Stomach smooth muscle (tissue), 2 donors: ENCODE measurements around the gene RPUSD1.
"Not testable (repeated sequence)": the region's sequence is repeated elsewhere in the genome, so short reads cannot be mapped to it uniquely, and the experiment has no call there.

Experiments
- H3K27ac ChIP-seq: one replicate; pipeline ENCODE4 v1.7.0; 2013; ENCODE audit warnings: mild to moderate bottlenecking, low read length, inconsistent platforms
- H3K27me3 ChIP-seq, 2 donors: one replicate each; pipeline ENCODE4 v1.7.0; 2013; ENCODE audit warnings: low read length in 2 of 2; ENCODE audit not compliant: insufficient read depth in 2 of 2, control insufficient read depth in 1 of 2
- H3K36me3 ChIP-seq, 2 donors: one replicate each; pipeline ENCODE4 v1.7.0; 2013; ENCODE audit warnings: low read length in 2 of 2; ENCODE audit not compliant: control insufficient read depth in 2 of 2, insufficient read depth in 2 of 2
- H3K4me1 ChIP-seq: one replicate; pipeline ENCODE4 v1.7.0; 2013; ENCODE audit warnings: low read length; ENCODE audit not compliant: control insufficient read depth, insufficient read depth
- H3K4me3 ChIP-seq, 2 donors: one replicate each; pipeline ENCODE4 v1.7.0; 2013; ENCODE audit warnings: low read length in 2 of 2
- H3K9ac ChIP-seq, 2 donors: one replicate each; pipeline ENCODE4 v1.7.0; 2013; ENCODE audit warnings: low read length in 2 of 2, mild to moderate bottlenecking in 1 of 2
- H3K9me3 ChIP-seq, 2 donors: one replicate each; pipeline ENCODE4 v1.7.0; 2013; ENCODE audit warnings: low read length in 2 of 2; ENCODE audit not compliant: control insufficient read depth in 2 of 2
- donor health status: healthy.
- donor health status: Pancreatic carcinoma.

The RPUSD1 gene

GRCh38 chr16:780296-780695 lies 7.9 kb downstream of the RPUSD1 start:
- H3K9me3 ChIP-seq, result no peaks in the 10 kb centered on the region
- H3K4me3 ChIP-seq, result no peak overlapping the region
- no peaks in the 10 kb centered on the region for H3K36me3 ChIP-seq
- H3K27ac ChIP-seq, result no peak overlapping the region
- H3K27me3 ChIP-seq, result peaks cover 30 to 41% of the 10 kb centered on the region in 2 donors
- peaks cover 9% of the 10 kb centered on the region for H3K4me1 ChIP-seq
- H3K9ac ChIP-seq, result no peak overlapping the region

- Histone ChIP-seq H3K9me3 (no peaks in the 10 kb centered on the region), H3K27me3 (peaks cover 30 to 43% of the 10 kb centered on the region in 2 donors), H3K27ac (no peak overlapping the region), H3K36me3 (no peaks in the 10 kb centered on the region), H3K4me3 (no peak overlapping the region), H3K4me1 (peaks cover 9% of the 10 kb centered on the region), H3K9ac (no peak overlapping the region)
These were observed 8.6 kb downstream of the RPUSD1 start for GRCh38 chr16:779561-779960.

GRCh38 chr16:778909-779527 lies 9.2 kb downstream of the RPUSD1 start:
- Histone ChIP-seq H3K27ac (no peak overlapping the region), H3K27me3 (peaks cover 30 to 43% of the 10 kb centered on the region in 2 donors), H3K9me3 (no peaks in the 10 kb centered on the region), H3K36me3 (no peaks in the 10 kb centered on the region), H3K4me1 (peaks cover 7% of the 10 kb centered on the region), H3K4me3 (no peak overlapping the region), H3K9ac (no peak overlapping the region)

GRCh38 chr16:778447-778846 lies 9.7 kb downstream of the RPUSD1 start:
- H3K36me3 ChIP-seq, result no peaks in the 10 kb centered on the region
- no peak overlapping the region for H3K9ac ChIP-seq
- peaks cover 1% of the 10 kb centered on the region for H3K4me1 ChIP-seq
- H3K4me3 ChIP-seq, result no peak overlapping the region
- no peak overlapping the region for H3K27ac ChIP-seq
- no peaks in the 10 kb centered on the region for H3K9me3 ChIP-seq
- peaks cover 32 to 41% of the 10 kb centered on the region in 2 donors for H3K27me3 ChIP-seq

GRCh38 chr16:777826-778225 lies 10.4 kb downstream of the RPUSD1 start:
- Histone ChIP-seq H3K4me1 (no peaks in the 10 kb centered on the region), H3K27ac (no peak overlapping the region), H3K4me3 (no peak overlapping the region), H3K36me3 (no peaks in the 10 kb centered on the region), H3K9me3 (no peaks in the 10 kb centered on the region), H3K9ac (no peak overlapping the region), H3K27me3 (peaks cover 28 to 35% of the 10 kb centered on the region in 2 donors)

- no peaks in the 10 kb centered on the region for H3K9me3 ChIP-seq
- H3K4me3 ChIP-seq, result no peak overlapping the region
- H3K4me1 ChIP-seq, result no peaks in the 10 kb centered on the region
- H3K36me3 ChIP-seq, result no peaks in the 10 kb centered on the region
- no peak overlapping the region for H3K27ac ChIP-seq
- H3K9ac ChIP-seq, result no peak overlapping the region
- H3K27me3 ChIP-seq, result peaks cover 24 to 27% of the 10 kb centered on the region in 2 donors
These were observed 11.4 kb downstream of the RPUSD1 start for GRCh38 chr16:776824-777223.

- H3K9ac ChIP-seq, H3K9me3 ChIP-seq, H3K4me1 ChIP-seq, H3K36me3 ChIP-seq, H3K4me3 ChIP-seq, H3K27ac ChIP-seq: not testable (repeated sequence)
- peaks cover 21 to 22% of the 10 kb centered on the region in 2 donors for H3K27me3 ChIP-seq
These were observed 11.9 kb downstream of the RPUSD1 start for GRCh38 chr16:776298-776697.

GRCh38 chr16:775236-775796 lies 12.9 kb downstream of the RPUSD1 start:
- peaks cover 11 to 15% of the 10 kb centered on the region in 2 donors for H3K27me3 ChIP-seq
- H3K9ac ChIP-seq, result no peak overlapping the region
- H3K9me3 ChIP-seq, result no peaks in the 10 kb centered on the region
- no peaks in the 10 kb centered on the region for H3K36me3 ChIP-seq
- no peak overlapping the region for H3K27ac ChIP-seq
- no peak overlapping the region for H3K4me3 ChIP-seq
- H3K4me1 ChIP-seq, result no peaks in the 10 kb centered on the region

GRCh38 chr16:774086-775001 lies 13.8 kb downstream of the RPUSD1 start:
- Histone ChIP-seq H3K27ac (no peak overlapping the region), H3K36me3 (no peaks in the 10 kb centered on the region), H3K9me3 (no peaks in the 10 kb centered on the region), H3K4me1 (no peaks in the 10 kb centered on the region), H3K27me3 (peaks cover 10 to 17% of the 10 kb centered on the region in 2 donors), H3K9ac (no peak overlapping the region), H3K4me3 (no peak overlapping the region)

- Histone ChIP-seq H3K27me3 (peaks cover 8 to 15% of the 10 kb centered on the region in 2 donors), H3K9ac (no peak overlapping the region), H3K4me1 (no peaks in the 10 kb centered on the region), H3K36me3 (no peaks in the 10 kb centered on the region), H3K27ac (no peak overlapping the region), H3K4me3 (no peak overlapping the region), H3K9me3 (no peaks in the 10 kb centered on the region)
These were observed 15.2 kb downstream of the RPUSD1 start for GRCh38 chr16:772959-773358.
